HG02870 (cell line): ENCODE measurements around the gene MAPK8IP1.

ENCODE experiments used
- ATAC-seq: cut with Tn5 transposase; IDR thresholded peaks from one replicate; pipeline ENCODE4 v1.9.1; 2021; ENCODE audit warnings: mild to moderate bottlenecking, moderate library complexity; ENCODE audit not compliant: unreplicated experiment

Gene MAPK8IP1

GRCh38 chr11:45936511-45937054 lies 51.1 kb downstream of the MAPK8IP1 start:
- no peak for ATAC-seq

GRCh38 chr11:45937916-45938315 lies 52.5 kb downstream of the MAPK8IP1 start:
- no peak for ATAC-seq

- ATAC-seq, result no peak
Measured at GRCh38 chr11:45939836-45940235, 54.4 kb downstream of the MAPK8IP1 start.

- no peak for ATAC-seq
Measured at GRCh38 chr11:45941285-45941684, 55.8 kb downstream of the MAPK8IP1 start.

- no peak for ATAC-seq
Measured at GRCh38 chr11:45942381-45942780, 56.9 kb downstream of the MAPK8IP1 start.

GRCh38 chr11:45945397-45945999 lies 60.0 kb downstream of the MAPK8IP1 start:
- no peak for ATAC-seq

GRCh38 chr11:45947885-45948284 lies 62.4 kb downstream of the MAPK8IP1 start:
- no peak for ATAC-seq

- ATAC-seq, result no peak
Measured at GRCh38 chr11:45948356-45948755, 62.9 kb downstream of the MAPK8IP1 start.

GRCh38 chr11:45949992-45950407 lies 64.5 kb downstream of the MAPK8IP1 start:
- ATAC-seq, result no peak
